Gastrocnemius medialis (tissue), 4 donors: ENCODE data around the gene BDKRB2. TPM values are rescaled to one million over a fixed set of nuclear protein-coding genes. Genes with fewer than 3 reads are reported as not detected.

Experiments
- ATAC-seq, 2 donors: fragments of 150-250 bp; one replicate each; pipeline ENCODE4 v1.9.1; 2016
- DNase-seq, 2 donors: peaks; one replicate each; pipeline ENCODE4 v3.0.0-alpha.2; 2019
- H3K27ac ChIP-seq, 4 donors: fragments of 200-600 bp; sonication (generic); 1 replicate in 1 of 4; 2 replicates in 3 of 4; pipeline ENCODE4 v1.5.1; 2016 to 2018; ENCODE audit warnings: mild to moderate bottlenecking in 2 of 4, moderate library complexity in 1 of 4
- H3K27me3 ChIP-seq, 3 donors: fragments of 200-600 bp; sonication (generic) in 2 of 3; 1 replicate in 1 of 3; 2 replicates in 2 of 3; pipeline versions ENCODE4 v1.5.1 to v1.6.0; 2016 to 2019; ENCODE audit warnings: mild to moderate bottlenecking in 1 of 3, moderate library complexity in 1 of 3
- H3K36me3 ChIP-seq, 2 donors: fragments of 200-600 bp; sonication (generic) in 1 of 2; one replicate each; pipeline ENCODE4 v1.5.1; 2017 to 2018
- H3K4me1 ChIP-seq, 2 donors: fragments of 200-600 bp; sonication (generic) in 1 of 2; one replicate each; pipeline ENCODE4 v1.5.1; 2016 to 2017; ENCODE audit warnings: mild to moderate bottlenecking in 2 of 2
- H3K4me3 ChIP-seq, 4 donors: fragments of 200-600 bp; sonication (generic) in 3 of 4; 1 replicate in 1 of 4; 2 replicates in 3 of 4; pipeline ENCODE4 v1.5.1; 2016 to 2019; ENCODE audit warnings: mild to moderate bottlenecking in 2 of 4
- H3K9me3 ChIP-seq, 3 donors: fragments of 200-600 bp; sonication (generic) in 2 of 3; 1 replicate in 1 of 3; 2 replicates in 2 of 3; pipeline ENCODE4 v1.5.1; 2016 to 2019
- POLR2A ChIP-seq, 2 donors: fragments of 450-650 bp; IDR thresholded peaks; one replicate each; pipeline ENCODE4 v1.6.1; 2017; ENCODE audit warnings: antibody characterized with exemption in 2 of 2, mild to moderate bottlenecking in 2 of 2, moderate library complexity in 2 of 2
- in situ Hi-C, 4 donors: fragments of 200-750 bp; cut with MboI; loops; one replicate each; pipeline versions ENCODE4 v1.15.0 to v1.8.0; 2017; ENCODE audit warnings: low sequenced_read_pairs in 4 of 4
- intact Hi-C: fragments of 100-400 bp; cut with DNase I; formaldehyde crosslinking; loops from one replicate; pipeline ENCODE4 v1.15.1; 2023; ENCODE audit warnings: low total_unique reads
- total RNA-seq, 4 donors: library from RNA; depleted of rRNA; stranded (reverse); fragments of >200 nt; gene quantifications; one replicate each; pipeline versions ENCODE4 v1.1.0 to v1.2.3, GENCODE V29; 2016
- TF ChIP-seq, protein P1 (sequence below), 5 experiments: fragments of 450-650 bp in 3 of 5; fragments of 200-600 bp in 2 of 5; sonication (generic) in 2 of 5; IDR thresholded peaks in 4 of 5; conservative IDR thresholded peaks in 1 of 5; 1 replicate in 4 of 5; 2 replicates in 1 of 5; pipeline ENCODE4 v1.5.1; 2016 to 2019; ENCODE audit warnings: antibody characterized with exemption in 5 of 5, mild to moderate bottlenecking in 3 of 5, moderate library complexity in 3 of 5

Gene BDKRB2
- total RNA-seq, 4 donors from 2014 or later = 0.10 to 1.3 (median 0.89) TPM

GRCh38 chr14:96167224-96168148 lies 37.2 kb upstream of the BDKRB2 start:
- no peak overlapping the region for H3K4me3 ChIP-seq
- H3K36me3 ChIP-seq = no peaks in the 10 kb centered on the region
- ATAC-seq (no peak), DNase-seq (no peak)
- no peaks in the 10 kb centered on the region for H3K9me3 ChIP-seq
- H3K27me3 ChIP-seq = no peaks in the 10 kb centered on the region
- intact Hi-C loops (no loop called here), in situ Hi-C loops (no loop called here)
- TF ChIP-seq POLR2A (IDR thresholded peaks at IDR 0.05) = no peak
- no peaks in the 10 kb centered on the region for H3K4me1 ChIP-seq
- no peak overlapping the region for H3K27ac ChIP-seq

DNA sequence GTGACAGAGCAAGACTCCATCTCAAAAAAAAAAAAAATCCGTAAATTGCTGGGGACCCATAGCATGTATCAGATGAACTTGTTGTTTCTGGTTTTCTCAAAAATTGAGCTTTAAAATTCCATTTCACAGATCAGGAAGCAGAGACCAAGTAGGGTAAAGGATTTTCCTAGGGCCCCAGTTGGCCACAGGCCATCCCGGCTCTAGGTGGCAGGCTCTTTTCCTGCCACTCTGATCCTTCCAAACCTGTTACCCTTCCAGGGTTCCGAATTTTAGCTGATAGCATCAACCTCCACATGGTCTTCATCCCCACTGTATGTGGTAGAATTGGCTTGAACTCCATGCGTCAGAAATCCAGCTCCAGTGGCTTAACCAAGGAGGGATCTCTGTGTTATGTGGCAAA lies 36.1 kb upstream of the BDKRB2 start:
- Histone ChIP-seq H3K4me1 (no peaks in the 10 kb centered on the region), H3K27ac (no peak overlapping the region), H3K36me3 (no peaks in the 10 kb centered on the region), H3K27me3 (no peaks in the 10 kb centered on the region), H3K4me3 (no peak overlapping the region), H3K9me3 (no peaks in the 10 kb centered on the region)
- intact Hi-C loops (no loop called here), in situ Hi-C loops (no loop called here)
- ATAC-seq = no peak
- no peak for TF ChIP-seq POLR2A (IDR thresholded peaks at IDR 0.05)
- TF ChIP-seq, protein P1, sequence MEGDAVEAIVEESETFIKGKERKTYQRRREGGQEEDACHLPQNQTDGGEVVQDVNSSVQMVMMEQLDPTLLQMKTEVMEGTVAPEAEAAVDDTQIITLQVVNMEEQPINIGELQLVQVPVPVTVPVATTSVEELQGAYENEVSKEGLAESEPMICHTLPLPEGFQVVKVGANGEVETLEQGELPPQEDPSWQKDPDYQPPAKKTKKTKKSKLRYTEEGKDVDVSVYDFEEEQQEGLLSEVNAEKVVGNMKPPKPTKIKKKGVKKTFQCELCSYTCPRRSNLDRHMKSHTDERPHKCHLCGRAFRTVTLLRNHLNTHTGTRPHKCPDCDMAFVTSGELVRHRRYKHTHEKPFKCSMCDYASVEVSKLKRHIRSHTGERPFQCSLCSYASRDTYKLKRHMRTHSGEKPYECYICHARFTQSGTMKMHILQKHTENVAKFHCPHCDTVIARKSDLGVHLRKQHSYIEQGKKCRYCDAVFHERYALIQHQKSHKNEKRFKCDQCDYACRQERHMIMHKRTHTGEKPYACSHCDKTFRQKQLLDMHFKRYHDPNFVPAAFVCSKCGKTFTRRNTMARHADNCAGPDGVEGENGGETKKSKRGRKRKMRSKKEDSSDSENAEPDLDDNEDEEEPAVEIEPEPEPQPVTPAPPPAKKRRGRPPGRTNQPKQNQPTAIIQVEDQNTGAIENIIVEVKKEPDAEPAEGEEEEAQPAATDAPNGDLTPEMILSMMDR (IDR thresholded peaks at IDR 0.05 in 4 of 5, conservative IDR thresholded peaks at IDR 0.05 in 1 of 5) = no peak
- no peak for DNase-seq

- in situ Hi-C loops (no loop called here), intact Hi-C loops (no loop called here)
- no peaks in the 10 kb centered on the region for H3K9me3 ChIP-seq
- no peaks in the 10 kb centered on the region for H3K36me3 ChIP-seq
- no peak overlapping the region for H3K27ac ChIP-seq
- H3K4me1 ChIP-seq = no peaks in the 10 kb centered on the region
- ATAC-seq (no peak), DNase-seq (no peak)
- TF ChIP-seq, protein P1 (IDR thresholded peaks at IDR 0.05 in 4 of 5, conservative IDR thresholded peaks at IDR 0.05 in 1 of 5) = no peak
- no peak for TF ChIP-seq POLR2A (IDR thresholded peaks at IDR 0.05)
- no peak overlapping the region for H3K4me3 ChIP-seq
- no peaks in the 10 kb centered on the region for H3K27me3 ChIP-seq
Measured at GRCh38 chr14:96170961-96171592, 33.6 kb upstream of the BDKRB2 start.

GRCh38 chr14:96173636-96174475 lies 30.8 kb upstream of the BDKRB2 start:
- Histone ChIP-seq H3K27me3 (no peaks in the 10 kb centered on the region), H3K36me3 (no peaks in the 10 kb centered on the region), H3K4me1 (peaks cover 0 to 3% of the 10 kb centered on the region in 2 donors), H3K4me3 (no peak overlapping the region), H3K9me3 (no peaks in the 10 kb centered on the region), H3K27ac (no peak overlapping the region)
- ATAC-seq (no peak), DNase-seq (no peak)
- in situ Hi-C loops (no loop called here), intact Hi-C loops (no loop called here)
- TF ChIP-seq, protein P1 (IDR thresholded peaks at IDR 0.05 in 4 of 5, conservative IDR thresholded peaks at IDR 0.05 in 1 of 5) = no peak
- no peak for TF ChIP-seq POLR2A (IDR thresholded peaks at IDR 0.05)
